Activated T-cell treated with anti-CD3 and anti-CD28 coated beads, Interleukin-2, amount 50 U/mL, for 72 hours (primary cell): ENCODE results near the gene LRRTM3. TPM values are rescaled to one million over a fixed set of nuclear protein-coding genes. Genes with fewer than 3 reads are reported as not detected.

Experiments used
- ATAC-seq, 2 donors: fragments of 150-1000 bp; cut with Tn5 transposase; replicated peaks in 1 of 2; 2 replicates each; pipeline ENCODE4 v1.10.0; 2021; ENCODE audit warnings: moderate library complexity in 2 of 2, mild to moderate bottlenecking in 1 of 2
- DNase-seq, 2 donors: peaks; one replicate each; pipeline ENCODE4 v3.0.0; 2021 to 2022; ENCODE audit warnings: mixed read lengths in 1 of 2
- H3K27ac Mint-ChIP-seq: one replicate; pipeline ENCODE4 v1.8.0; 2022; ENCODE audit warnings: mild to moderate bottlenecking, moderate library complexity, mixed read lengths
- H3K27me3 Mint-ChIP-seq: one replicate; pipeline ENCODE4 v1.8.0; 2022; ENCODE audit warnings: low read depth, mixed read lengths
- H3K36me3 Mint-ChIP-seq, 2 donors: one replicate each; pipeline ENCODE4 v1.8.0; 2022; ENCODE audit warnings: mixed read lengths in 2 of 2, mild to moderate bottlenecking in 1 of 2; ENCODE audit not compliant: insufficient read depth in 2 of 2
- H3K4me1 Mint-ChIP-seq: one replicate; pipeline ENCODE4 v1.8.0; 2022; ENCODE audit warnings: low read depth, mixed read lengths
- H3K4me3 Mint-ChIP-seq, 2 donors: one replicate each; pipeline ENCODE4 v1.8.0; 2022; ENCODE audit warnings: mild to moderate bottlenecking in 2 of 2, mixed read lengths in 2 of 2, moderate library complexity in 2 of 2
- H3K9me3 Mint-ChIP-seq, 2 donors: one replicate each; pipeline ENCODE4 v1.8.0; 2022; ENCODE audit warnings: mixed read lengths in 2 of 2
- total RNA-seq, 2 donors: library from RNA; stranded (reverse); gene quantifications; one replicate each; pipeline ENCODE4 v1.2.3, GENCODE V29; 2022

The LRRTM3 gene
- total RNA-seq, 2 donors from 2014 or later, result not detected

GRCh38 chr10:66924674-66925345, 1.0 kb upstream of the LRRTM3 start:
- H3K36me3 Mint-ChIP-seq, result no peaks in the 10 kb centered on the region
- H3K4me1 Mint-ChIP-seq, result no peaks in the 10 kb centered on the region
- no peak overlapping the region for H3K27ac Mint-ChIP-seq
- no peak overlapping the region for H3K4me3 Mint-ChIP-seq
- DNase-seq (no peak), ATAC-seq (no peak)
- peaks cover 40% of the 10 kb centered on the region for H3K27me3 Mint-ChIP-seq
- H3K9me3 Mint-ChIP-seq, result peaks cover 0 to 2% of the 10 kb centered on the region in 2 donors

GRCh38 chr10:66925373-66925772, 463 bp upstream of the LRRTM3 start:
- Mint-ChIP-seq H3K9me3 (peaks cover 0 to 2% of the 10 kb centered on the region in 2 donors), H3K4me1 (no peaks in the 10 kb centered on the region), H3K27me3 (peaks cover 42% of the 10 kb centered on the region), H3K4me3 (no peak overlapping the region), H3K36me3 (no peaks in the 10 kb centered on the region), H3K27ac (no peak overlapping the region)
- ATAC-seq, result no peak
- no peak for DNase-seq

GRCh38 chr10:66926841-66927240, 1.0 kb downstream of the LRRTM3 start:
- H3K9me3 Mint-ChIP-seq, result no peaks in the 10 kb centered on the region
- H3K36me3 Mint-ChIP-seq, result no peaks in the 10 kb centered on the region
- no peak overlapping the region for H3K4me3 Mint-ChIP-seq
- no peaks in the 10 kb centered on the region for H3K4me1 Mint-ChIP-seq
- no peak for DNase-seq
- no peak overlapping the region for H3K27ac Mint-ChIP-seq
- peaks cover 42% of the 10 kb centered on the region for H3K27me3 Mint-ChIP-seq
- no peak for ATAC-seq

- ATAC-seq (no peak), DNase-seq (no peak)
- Mint-ChIP-seq H3K36me3 (no peaks in the 10 kb centered on the region), H3K9me3 (no peaks in the 10 kb centered on the region), H3K4me3 (no peak overlapping the region), H3K27me3 (peaks cover 42% of the 10 kb centered on the region), H3K27ac (no peak overlapping the region), H3K4me1 (no peaks in the 10 kb centered on the region)
These were observed 1.6 kb downstream of the LRRTM3 start for GRCh38 chr10:66927251-66927935.

DNA sequence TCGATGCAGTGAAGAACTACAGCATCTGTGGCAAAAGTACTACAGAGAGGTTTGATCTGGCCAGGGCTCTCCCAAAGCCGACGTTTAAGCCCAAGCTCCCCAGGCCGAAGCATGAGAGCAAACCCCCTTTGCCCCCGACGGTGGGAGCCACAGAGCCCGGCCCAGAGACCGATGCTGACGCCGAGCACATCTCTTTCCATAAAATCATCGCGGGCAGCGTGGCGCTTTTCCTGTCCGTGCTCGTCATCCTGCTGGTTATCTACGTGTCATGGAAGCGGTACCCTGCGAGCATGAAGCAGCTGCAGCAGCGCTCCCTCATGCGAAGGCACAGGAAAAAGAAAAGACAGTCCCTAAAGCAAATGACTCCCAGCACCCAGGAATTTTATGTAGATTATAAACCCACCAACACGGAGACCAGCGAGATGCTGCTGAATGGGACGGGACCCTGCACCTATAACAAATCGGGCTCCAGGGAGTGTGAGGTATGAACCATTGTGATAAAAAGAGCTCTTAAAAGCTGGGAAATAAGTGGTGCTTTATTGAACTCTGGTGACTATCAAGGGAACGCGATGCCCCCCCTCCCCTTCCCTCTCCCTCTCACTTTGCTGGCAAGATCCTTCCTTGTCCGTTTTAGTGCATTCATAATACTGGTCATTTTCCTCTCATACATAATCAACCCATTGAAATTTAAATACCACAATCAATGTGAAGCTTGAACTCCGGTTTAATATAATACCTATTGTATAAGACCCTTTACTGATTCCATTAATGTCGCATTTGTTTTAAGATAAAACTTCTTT, 2.3 kb downstream of the LRRTM3 start:
- Mint-ChIP-seq H3K4me1 (no peaks in the 10 kb centered on the region), H3K9me3 (no peaks in the 10 kb centered on the region), H3K27me3 (peaks cover 42% of the 10 kb centered on the region), H3K36me3 (no peaks in the 10 kb centered on the region), H3K4me3 (no peak overlapping the region), H3K27ac (no peak overlapping the region)
- DNase-seq, result no peak
- no peak for ATAC-seq

GRCh38 chr10:66928776-66929175, 2.9 kb downstream of the LRRTM3 start:
- no peaks in the 10 kb centered on the region for H3K9me3 Mint-ChIP-seq
- DNase-seq, result no peak
- no peak overlapping the region for H3K4me3 Mint-ChIP-seq
- ATAC-seq, result no peak
- no peak overlapping the region for H3K27ac Mint-ChIP-seq
- H3K27me3 Mint-ChIP-seq, result peaks cover 42% of the 10 kb centered on the region
- H3K4me1 Mint-ChIP-seq, result no peaks in the 10 kb centered on the region
- no peaks in the 10 kb centered on the region for H3K36me3 Mint-ChIP-seq

GRCh38 chr10:66929375-66929774, 3.5 kb downstream of the LRRTM3 start:
- H3K36me3 Mint-ChIP-seq, result no peaks in the 10 kb centered on the region
- no peaks in the 10 kb centered on the region for H3K4me1 Mint-ChIP-seq
- H3K9me3 Mint-ChIP-seq, result no peaks in the 10 kb centered on the region
- H3K4me3 Mint-ChIP-seq, result no peak overlapping the region
- H3K27me3 Mint-ChIP-seq, result peaks cover 42% of the 10 kb centered on the region
- DNase-seq (no peak), ATAC-seq (no peak)
- H3K27ac Mint-ChIP-seq, result no peak overlapping the region

- Mint-ChIP-seq H3K4me3 (no peak overlapping the region), H3K27ac (no peak overlapping the region), H3K4me1 (no peaks in the 10 kb centered on the region), H3K9me3 (no peaks in the 10 kb centered on the region), H3K36me3 (no peaks in the 10 kb centered on the region), H3K27me3 (peaks cover 30% of the 10 kb centered on the region)
- ATAC-seq (no peak), DNase-seq (peak; percentile 2 to 18)
These were observed 5.6 kb downstream of the LRRTM3 start for GRCh38 chr10:66931340-66931948.

DNA sequence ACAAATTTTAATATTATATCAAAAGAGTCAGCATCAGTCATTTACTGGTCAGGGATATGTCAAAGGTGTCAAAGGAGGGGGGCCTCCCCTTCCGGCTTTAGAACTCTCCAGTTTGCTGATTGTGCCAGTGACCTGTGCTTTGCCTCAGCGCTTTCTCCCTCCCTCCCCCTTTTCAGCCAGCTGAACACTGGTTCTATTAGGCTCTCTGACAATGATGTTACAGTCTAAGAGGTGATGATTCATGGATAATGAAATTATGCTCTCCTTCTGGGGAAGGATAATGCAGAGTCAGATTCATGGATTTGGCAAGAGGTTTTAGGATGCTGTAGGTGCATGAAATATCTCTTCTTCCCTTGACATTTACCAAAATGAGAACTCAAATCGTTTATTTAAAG, 6.1 kb downstream of the LRRTM3 start:
- ATAC-seq (no peak), DNase-seq (no peak)
- Mint-ChIP-seq H3K36me3 (no peaks in the 10 kb centered on the region), H3K4me3 (no peak overlapping the region), H3K27ac (no peak overlapping the region), H3K9me3 (no peaks in the 10 kb centered on the region), H3K4me1 (no peaks in the 10 kb centered on the region), H3K27me3 (peaks cover 29% of the 10 kb centered on the region)

- Mint-ChIP-seq H3K36me3 (no peaks in the 10 kb centered on the region), H3K9me3 (peaks cover 0 to 1% of the 10 kb centered on the region in 2 donors), H3K4me1 (no peaks in the 10 kb centered on the region), H3K27ac (no peak overlapping the region), H3K27me3 (peaks cover 2% of the 10 kb centered on the region), H3K4me3 (no peak overlapping the region)
- no peak for ATAC-seq
- DNase-seq, result no peak
These were observed 8.9 kb downstream of the LRRTM3 start for GRCh38 chr10:66934711-66935110.

GRCh38 chr10:66940965-66941364, 15.1 kb downstream of the LRRTM3 start:
- Mint-ChIP-seq H3K36me3 (no peaks in the 10 kb centered on the region), H3K4me1 (no peaks in the 10 kb centered on the region), H3K9me3 (peaks cover 0 to 4% of the 10 kb centered on the region in 2 donors), H3K4me3 (no peak overlapping the region), H3K27me3 (no peaks in the 10 kb centered on the region), H3K27ac (no peak overlapping the region)
- no peak for DNase-seq
- ATAC-seq, result no peak

DNA sequence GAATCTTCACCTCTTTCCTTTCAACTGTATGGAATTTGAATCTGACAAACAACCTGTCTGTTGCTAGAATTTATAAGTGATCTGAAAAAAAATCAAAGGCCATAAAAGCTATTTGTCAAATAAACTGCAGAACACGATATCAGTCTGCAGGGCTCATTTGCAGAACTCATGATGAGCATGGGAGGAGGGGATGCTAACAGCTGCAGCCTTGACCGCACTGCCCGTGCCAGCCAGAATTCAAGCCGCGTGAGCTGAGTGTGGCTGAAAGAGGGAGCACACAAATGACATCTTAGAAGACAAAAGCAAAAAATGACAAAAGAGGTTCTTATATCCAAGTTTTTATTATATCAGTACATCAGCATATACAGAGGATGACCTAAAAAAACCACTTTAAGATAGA, 15.7 kb downstream of the LRRTM3 start:
- Mint-ChIP-seq H3K9me3 (peaks cover 0 to 4% of the 10 kb centered on the region in 2 donors), H3K27ac (no peak overlapping the region), H3K27me3 (no peaks in the 10 kb centered on the region), H3K4me1 (no peaks in the 10 kb centered on the region), H3K4me3 (no peak overlapping the region), H3K36me3 (no peaks in the 10 kb centered on the region)
- no peak for ATAC-seq
- DNase-seq, result no peak

DNA sequence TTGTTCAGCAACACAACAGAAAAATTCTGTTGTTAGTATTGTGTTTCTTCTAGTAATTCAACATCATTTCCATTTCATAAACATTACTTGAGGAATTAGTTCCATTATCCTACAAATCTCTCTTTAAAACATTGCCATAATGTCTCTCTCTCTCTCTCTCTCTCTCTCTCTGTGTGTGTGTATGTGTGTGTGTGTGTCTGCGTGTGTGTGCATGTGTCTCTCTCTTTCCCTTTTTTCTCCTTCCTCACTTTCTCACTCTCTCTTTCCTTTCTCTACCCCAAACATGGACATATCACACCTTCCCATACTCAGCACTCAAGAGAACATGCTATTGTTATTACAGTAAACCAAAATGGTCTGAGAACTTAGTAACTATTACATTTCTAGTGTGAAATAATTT, 16.6 kb downstream of the LRRTM3 start:
- H3K27me3 Mint-ChIP-seq, result no peaks in the 10 kb centered on the region
- no peaks in the 10 kb centered on the region for H3K4me1 Mint-ChIP-seq
- no peaks in the 10 kb centered on the region for H3K36me3 Mint-ChIP-seq

More for the DNA sequence above, 16.6 kb downstream of the LRRTM3 start:
- ATAC-seq (no peak), DNase-seq (no peak)
- H3K9me3 Mint-ChIP-seq, result peaks cover 0 to 4% of the 10 kb centered on the region in 2 donors
- no peak overlapping the region for H3K27ac Mint-ChIP-seq
- H3K4me3 Mint-ChIP-seq, result no peak overlapping the region
